IMR-90 (cell line): Measurements from ENCODE around the gene KCNMA1. TPM values are rescaled to one million over a fixed set of nuclear protein-coding genes. Genes with fewer than 3 reads are reported as not detected.

Source experiments
- ATAC-seq: fragments of 200-7000 bp; cut with Tn5 transposase; 2 replicates; pipeline ENCODE4 v1.9.1; 2020; ENCODE audit warnings: low read depth, mild to moderate bottlenecking, moderate library complexity
- BruUV-seq: library from RNA; stranded (reverse); fragments of 400-500 nt; replicated peaks from 2 replicates; lab custom pipeline; 2021; lab: Mats Ljungman, UMichigan
- CTCF ChIA-PET: fragments of 300-600 bp; formaldehyde crosslinking; extraction: SDS; loops from one replicate; lab custom pipeline; 2021; ENCODE audit warnings: antibody characterized with exemption; lab: Yijun Ruan, JAX
- POLR2A ChIA-PET: fragments of 300-600 bp; sonication (Branson Sonifier 250); formaldehyde crosslinking; loops from one replicate; lab custom pipeline; 2022; ENCODE audit warnings: antibody characterized with exemption; ENCODE audit not compliant: unreplicated experiment; lab: Charles Lee
- DNase-seq: peaks from one replicate; pipeline ENCODE4 v3.0.0; 2013
- H2AFZ ChIP-seq: replicated peaks from 2 replicates; pipeline ENCODE3; 2013; ENCODE audit warnings: low read length, mild to moderate bottlenecking; ENCODE audit not compliant: poor library complexity
- H2AK5ac ChIP-seq: 2 replicates; pipeline ENCODE4 v1.6.1; 2013; ENCODE audit warnings: low read depth, low read length, inconsistent platforms
- H2AK9ac ChIP-seq: replicated peaks from 2 replicates; pipeline ENCODE3; 2013; ENCODE audit warnings: mild to moderate bottlenecking, low read depth, low read length, moderate library complexity; ENCODE audit not compliant: poor library complexity
- H2BK120ac ChIP-seq: 2 replicates; pipeline ENCODE4 v1.6.1; 2013; ENCODE audit warnings: low read depth, low read length, inconsistent platforms
- H2BK15ac ChIP-seq: 3 replicates; pipeline ENCODE4 v1.6.1; 2013; ENCODE audit warnings: low read depth, low read length, inconsistent platforms
- H2BK20ac ChIP-seq: 2 replicates; pipeline ENCODE4 v1.6.1; 2013; ENCODE audit warnings: low read depth, mild to moderate bottlenecking, inconsistent platforms, low read length, moderate library complexity
- H2BK5ac ChIP-seq: 2 replicates; pipeline ENCODE4 v1.6.1; 2013; ENCODE audit warnings: mild to moderate bottlenecking, low read depth, low read length, inconsistent platforms; ENCODE audit not compliant: poor library complexity, severe bottlenecking
- H3K14ac ChIP-seq: replicated peaks from 2 replicates; pipeline ENCODE4 v1.6.1; 2013; ENCODE audit warnings: low read depth, low read length, inconsistent platforms
- H3K18ac ChIP-seq: 2 replicates; pipeline ENCODE4 v1.6.1; 2013; ENCODE audit warnings: low read depth, low read length, control low read depth
- H3K23ac ChIP-seq: 2 replicates; pipeline ENCODE4 v1.6.1; 2013; ENCODE audit warnings: low read depth, low read length, inconsistent platforms
- H3K27ac ChIP-seq: 2 replicates; pipeline ENCODE4 v1.5.1; 2013; ENCODE audit warnings: mild to moderate bottlenecking, control low read depth, low read length; ENCODE audit not compliant: insufficient read depth
- H3K27me3 ChIP-seq: 2 replicates; pipeline ENCODE4 v1.6.1; 2013; ENCODE audit warnings: low read length; ENCODE audit not compliant: control insufficient read depth, insufficient read depth
- H3K36me3 ChIP-seq: 2 replicates; pipeline ENCODE4 v1.6.1; 2013; ENCODE audit warnings: low read length, mixed read lengths; ENCODE audit not compliant: control insufficient read depth, insufficient read depth
- H3K4ac ChIP-seq: 2 replicates; pipeline ENCODE4 v1.6.1; 2013; ENCODE audit warnings: low read depth, low read length, inconsistent platforms
- H3K4me1 ChIP-seq: 2 replicates; pipeline ENCODE4 v1.6.1; 2013; ENCODE audit warnings: low read length, mixed read lengths; ENCODE audit not compliant: control insufficient read depth, insufficient read depth
- H3K4me2 ChIP-seq: 2 replicates; pipeline ENCODE4 v1.6.1; 2013; ENCODE audit warnings: low read depth, mild to moderate bottlenecking, control low read depth, low read length, moderate library complexity
- H3K4me3 ChIP-seq: 2 replicates; pipeline ENCODE4 v1.5.1; 2013; ENCODE audit warnings: low read depth, mild to moderate bottlenecking, control low read depth, low read length, moderate library complexity; ENCODE audit not compliant: insufficient read depth
- H3K56ac ChIP-seq: 2 replicates; pipeline ENCODE4 v1.6.1; 2013; ENCODE audit warnings: low read length, inconsistent platforms; ENCODE audit not compliant: insufficient read depth; ENCODE audit errors: extremely low read depth
- H3K79me1 ChIP-seq, 2 experiments: 2 replicates each; pipeline ENCODE4 v1.6.1; 2013; ENCODE audit warnings: low read length in 2 of 2, inconsistent platforms in 1 of 2, low read depth in 1 of 2
- H3K9ac ChIP-seq: 2 replicates; pipeline ENCODE4 v1.6.1; 2013; ENCODE audit warnings: low read depth, low read length, control low read depth
- H3K9me1 ChIP-seq: 2 replicates; pipeline ENCODE4 v1.6.1; 2013; ENCODE audit warnings: low read length, inconsistent platforms; ENCODE audit not compliant: insufficient read depth
- H3K9me3 ChIP-seq: 2 replicates; pipeline ENCODE4 v1.6.1; 2013; ENCODE audit warnings: low read length; ENCODE audit not compliant: control insufficient read depth, insufficient read depth
- H4K20me1 ChIP-seq: 2 replicates; pipeline ENCODE4 v1.6.1; 2013; ENCODE audit warnings: low read length, inconsistent platforms; ENCODE audit not compliant: insufficient read depth
- H4K5ac ChIP-seq: 2 replicates; pipeline ENCODE4 v1.6.1; 2013; ENCODE audit warnings: mild to moderate bottlenecking, low read depth, low read length, control low read depth
- H4K8ac ChIP-seq, 2 experiments: 2 replicates each; pipeline ENCODE4 v1.6.1; 2013; ENCODE audit warnings: low read depth in 2 of 2, low read length in 2 of 2, control low read depth in 1 of 2, inconsistent platforms in 1 of 2
- H4K91ac ChIP-seq: 2 replicates; pipeline ENCODE4 v1.6.1; 2013; ENCODE audit warnings: low read depth, low read length, inconsistent platforms; ENCODE audit not compliant: insufficient read depth
- BHLHE40 ChIP-seq: fragments of 150-350 bp; IDR thresholded peaks from 2 replicates; pipeline ENCODE4 v1.6.1; 2016; ENCODE audit warnings: mild to moderate bottlenecking, low read depth, low read length
- CEBPB ChIP-seq: IDR thresholded peaks from 2 replicates; pipeline ENCODE4 v1.6.1; 2012; ENCODE audit warnings: low read depth, low read length, improper control_type of control experiment
- CTCF ChIP-seq: conservative IDR thresholded peaks from 2 replicates; pipeline ENCODE4 v1.5.1; 2012; ENCODE audit warnings: mild to moderate bottlenecking, low read depth, low read length, improper control_type of control experiment
- FOS ChIP-seq: fragments of 150-350 bp; IDR thresholded peaks from 2 replicates; pipeline ENCODE4 v1.6.1; 2016; ENCODE audit warnings: low read depth, low read length
- MAZ ChIP-seq: IDR thresholded peaks from 2 replicates; pipeline ENCODE4 v1.6.1; 2012; ENCODE audit warnings: low read depth, mild to moderate bottlenecking, low read length, improper control_type of control experiment, moderate library complexity, borderline replicate concordance
- RAD21 ChIP-seq: IDR thresholded peaks from 2 replicates; pipeline ENCODE4 v1.6.1; 2012; ENCODE audit warnings: low read length, improper control_type of control experiment
- RFX5 ChIP-seq: IDR thresholded peaks from 2 replicates; pipeline ENCODE4 v1.8.0; 2012; ENCODE audit warnings: low read depth, mild to moderate bottlenecking, low read length, moderate library complexity
- SMC3 ChIP-seq: fragments of 150-350 bp; IDR thresholded peaks from 2 replicates; pipeline ENCODE4 v1.6.1; 2016; ENCODE audit warnings: low read depth, mild to moderate bottlenecking, antibody characterized with exemption, low read length, moderate library complexity
- USF2 ChIP-seq: fragments of 150-350 bp; IDR thresholded peaks from 2 replicates; pipeline ENCODE4 v1.6.1; 2017; ENCODE audit warnings: mild to moderate bottlenecking, antibody characterized with exemption, low read length, low read depth
- WGBS, 2 experiments: methylation state at CpG; one replicate each; pipeline versions ENCODE4 v1.1.5 to v1.1.7; 2013; ENCODE audit warnings: missing lambda C conversion rate in 2 of 2; ENCODE audit not compliant: insufficient read length in 1 of 2; ENCODE audit errors: extremely low coverage in 2 of 2; 5-methylcytosine and 5-hydroxymethylcytosine counted together
- dilution Hi-C: fragments of 300-500 bp; cut with HindIII; formaldehyde crosslinking; loops from one replicate; pipeline ENCODE4 v1.14.3; 2018; ENCODE audit warnings: low sequenced_read_pairs; ENCODE audit not compliant: unreplicated experiment
- in situ Hi-C: fragments of 300-500 bp; cut with MboI; formaldehyde crosslinking; loops from 3 replicates; pipeline ENCODE4 v1.14.3; 2019; ENCODE audit warnings: low sequenced_read_pairs, inconsistent platforms, mixed read lengths
- intact Hi-C: fragments of 100-400 bp; cut with micrococcal nuclease; formaldehyde crosslinking; loops from 2 replicates; pipeline ENCODE4 v1.10.0; 2022
- polyA plus RNA-seq, 3 experiments: library from polyadenylated mRNA; depleted of rRNA; stranded (reverse); fragments of >200 nt; gene quantifications; 2 replicates each; pipeline ENCODE4 v1.2.3, GENCODE V29; 2012; ENCODE audit warnings: low replicate concordance in 1 of 3
- total RNA-seq: library from RNA; depleted of rRNA; stranded (reverse); fragments of >200 nt; gene quantifications from 2 replicates; pipeline ENCODE4 v1.2.3, GENCODE V29; 2012

Gene KCNMA1
- total and polyA plus RNA-seq, 2 of the 4 experiments (the other 2 are of a cell fraction) = 25.6 to 29.6 TPM

- TF ChIP-seq CEBPB (no peak), MAZ (no peak), CTCF (peak; percentile 82), FOS (no peak), RFX5 (no peak), BHLHE40 (no peak), USF2 (no peak), SMC3 (peak; percentile 68), RAD21 (peak; percentile 86)
- Histone ChIP-seq H2BK15ac (no peak overlapping the region), H3K9ac (no peak overlapping the region), H3K4me2 (peak overlapping the region; percentile 18; the same call in 1 of the 2 replicates), H3K4ac (peak overlapping the region; percentile 12; the same call in 1 of the 2 replicates), H3K9me1 (peaks cover 20% of the 10 kb centered on the region), H4K8ac (peak overlapping the region in 1 of 2 experiments; percentile 36; a peak in 1 of 4 replicates), H3K14ac (no peak overlapping the region; the same call in 1 of the 2 replicates), H3K9me3 (no peaks in the 10 kb centered on the region), H2BK120ac (peak overlapping the region; percentile 48; the same call in 1 of the 2 replicates), H2BK20ac (peak overlapping the region; percentile 75; the same call in 1 of the 2 replicates), H3K18ac (no peak overlapping the region; the same call in 1 of the 2 replicates), H3K27me3 (no peaks in the 10 kb centered on the region), H3K56ac (peak overlapping the region; percentile 26; the same call in 1 of the 2 replicates), H2AK5ac (no peak overlapping the region), H3K36me3 (no peaks in the 10 kb centered on the region), H3K23ac (no peak overlapping the region), H4K20me1 (peaks cover 3% of the 10 kb centered on the region; the same call in 1 of the 2 replicates), H2BK5ac (peak overlapping the region; percentile 64), H4K5ac (no peak overlapping the region), H3K27ac (no peak overlapping the region), H2AK9ac (no peak overlapping the region), H2AFZ (peak overlapping the region; percentile 48), H4K91ac (no peak overlapping the region), H3K79me1 (peaks cover 0 to 9% of the 10 kb centered on the region in 2 experiments; a peak in 1 of 4 replicates), H3K4me3 (no peak overlapping the region), H3K4me1 (peaks cover 15% of the 10 kb centered on the region)
- DNase-seq (peak; percentile 71), ATAC-seq (peak; percentile 55)
- POLR2A ChIA-PET = no interaction called here
- no CpG with 5 or more reads among the region's 13 CpGs for WGBS, 2 experiments
- dilution Hi-C loops (no loop called here), in situ Hi-C loops (loop anchor here (5.0 kb wide), 1 partner anchor 477 kb away; no protein-coding TSS in a partner anchor), intact Hi-C loops (loop anchor here (1.0 to 5.0 kb wide), 4 partner anchors 347 to 591 kb away; no protein-coding TSS in a partner anchor)
- BruUV-seq = no TSS peak
- CTCF ChIA-PET = interaction anchor here (0.6 to 2.0 kb wide), 10 partner anchors 9 to 549 kb away, joined by 3 to 16 read pairs (median 3); no protein-coding TSS in a partner anchor
These were observed 472.0 kb downstream of the KCNMA1 start for GRCh38 chr10:77165445-77166208.
